ENCODE results near the gene SNAP29. TPM values are rescaled to one million over a fixed set of nuclear protein-coding genes. Genes with fewer than 3 reads are reported as not detected.
A peak's percentile ranks its signal among the peaks of the same experiment; 100 is the strongest.

SNAP29 gene
- total and polyA plus RNA-seq, 12 donors: 9.9 to 43.6 (median 26.1) TPM

GRCh38 chr22:20852503-20852902, 6.3 kb upstream of the SNAP29 start:
- Histone ChIP-seq H3K9me3 (no peaks in the 10 kb centered on the region), H3K27me3 (no peaks in the 10 kb centered on the region), H3K27ac (no peak overlapping the region), H3K4me1 (peaks cover 15 to 40% (median 26%) of the 10 kb centered on the region in 9 donors), H3K4me3 (no peak overlapping the region), H3K36me3 (no peaks in the 10 kb centered on the region)
- ATAC-seq (peak in 1 of 8 donors; percentile 25), DNase-seq (no peak)
- no peak for TF ChIP-seq CTCF (IDR thresholded peaks at IDR 0.05)
- intact Hi-C loops (cut with DNase I): loop anchor here in 3 of 10 donors (5.0 to 10.0 kb wide), 3 partner anchors 45 to 72 kb away; no protein-coding TSS in a partner anchor
- 15 to 29% methylated on average over 6 of the region's 6 CpGs for WGBS, 2 donors

- H3K4me3 ChIP-seq: no peak overlapping the region
Measured at GRCh38 chr22:20853236-20853660, 5.6 kb upstream of the SNAP29 start.

GRCh38 chr22:20857247-20857643, 1.6 kb upstream of the SNAP29 start:
- H3K36me3 ChIP-seq: peaks cover 0 to 10% (median 0%) of the 10 kb centered on the region in 9 donors
- intact Hi-C loops (cut with DNase I): loop anchor here in 3 of 10 donors (2.0 to 10.0 kb wide), 3 partner anchors 30 to 72 kb away; no protein-coding TSS in a partner anchor
- 17 to 22% methylated on average over 7 of the region's 7 CpGs for WGBS, 2 donors
- peaks cover 18 to 55% (median 40%) of the 10 kb centered on the region in 9 donors for H3K4me1 ChIP-seq
- H3K9me3 ChIP-seq: no peaks in the 10 kb centered on the region
- H3K27me3 ChIP-seq: no peaks in the 10 kb centered on the region
- TF ChIP-seq CTCF (IDR thresholded peaks at IDR 0.05): no peak
- H3K27ac ChIP-seq: peak overlapping the region in 6 of 10 donors; percentile 30 to 97 (median 93)
- H3K4me3 ChIP-seq: peak overlapping the region in 9 of 10 donors; percentile 72 to 98 (median 88)
- ATAC-seq (no peak), DNase-seq (no peak)

More at GRCh38 chr22:20853236-20853660, 5.6 kb upstream of the SNAP29 start:
- no peak for DNase-seq
- intact Hi-C loops (cut with DNase I): loop anchor here in 3 of 10 donors (5.0 to 10.0 kb wide), 3 partner anchors 44 to 72 kb away; no protein-coding TSS in a partner anchor
- 88 to 93% methylated on average over 3 of the region's 3 CpGs for WGBS, 2 donors
- H3K27me3 ChIP-seq: no peaks in the 10 kb centered on the region
- no peaks in the 10 kb centered on the region for H3K9me3 ChIP-seq
- H3K4me1 ChIP-seq: peaks cover 18 to 45% (median 31%) of the 10 kb centered on the region in 9 donors
- no peaks in the 10 kb centered on the region for H3K36me3 ChIP-seq
- TF ChIP-seq CTCF (IDR thresholded peaks at IDR 0.05): no peak
- H3K27ac ChIP-seq: no peak overlapping the region
- no peak for ATAC-seq

DNA sequence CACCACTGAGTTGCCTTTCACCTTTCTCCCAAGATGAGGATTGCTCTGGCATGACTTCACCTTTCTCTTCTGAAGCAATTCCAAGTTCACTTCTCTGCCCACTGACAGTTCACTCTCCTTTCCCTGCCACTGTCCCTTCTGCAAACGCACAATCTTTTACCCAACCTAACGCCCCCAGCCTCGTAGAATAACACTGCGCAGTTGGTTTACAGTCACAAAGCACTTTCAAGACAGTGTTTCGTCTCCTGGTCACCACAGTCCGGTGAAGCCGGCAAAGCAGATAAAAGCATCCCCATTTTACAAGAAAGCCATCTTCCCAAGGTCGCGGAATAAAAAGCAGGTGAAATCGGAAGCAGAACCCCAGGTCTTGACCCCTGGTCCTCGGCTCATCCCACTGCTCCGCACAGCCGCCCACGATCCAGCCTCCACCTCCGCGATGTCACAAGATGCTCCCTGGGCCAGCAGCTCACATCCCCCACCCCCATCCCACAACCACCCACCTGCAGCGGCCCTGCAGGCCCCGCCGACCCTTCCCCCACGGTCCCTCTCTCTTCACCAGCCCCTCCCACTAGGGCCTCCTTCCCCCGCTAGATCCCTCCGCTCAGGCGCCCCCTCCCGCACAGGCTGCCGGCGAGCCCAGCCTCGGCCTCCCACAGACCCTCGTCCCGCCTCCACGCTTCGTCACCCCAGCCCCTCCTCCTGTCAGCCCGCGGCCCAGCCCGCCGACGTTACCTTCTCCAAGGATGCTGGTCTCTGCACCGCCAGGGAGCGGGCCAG, 781 bp upstream of the SNAP29 start:
- Histone ChIP-seq H3K27me3 (no peaks in the 10 kb centered on the region), H3K4me3 (peak overlapping the region; percentile 72 to 98 (median 87)), H3K9me3 (no peaks in the 10 kb centered on the region), H3K27ac (peak overlapping the region; percentile 74 to 97 (median 92)), H3K36me3 (peaks cover 0 to 18% (median 0%) of the 10 kb centered on the region in 9 donors), H3K4me1 (peaks cover 13 to 50% (median 32%) of the 10 kb centered on the region in 9 donors)
- ATAC-seq: peak; percentile 67 to 79 (median 76)
- 1% methylated on average over 37 to 38 of the region's 38 CpGs for WGBS, 2 donors
- DNase-seq: peak; percentile 87 to 88
- intact Hi-C loops (cut with DNase I): loop anchor here in 3 of 10 donors (2.0 to 10.0 kb wide), 4 partner anchors 31 to 73 kb away; partner anchors contain the start of gene CRKL (in 1 of the 3)
- TF ChIP-seq CTCF (IDR thresholded peaks at IDR 0.05): peak in 1 of 9 donors; percentile 37

All from heart right ventricle (tissue), 16 donors.